Astrocyte (in vitro differentiated cells and primary cell): Measurements from ENCODE around the gene ANKFY1. TPM values are rescaled to one million over a fixed set of nuclear protein-coding genes. Genes with fewer than 3 reads are reported as not detected.

Experiments used
- DNase-seq: peaks from one replicate; pipeline ENCODE4 v3.0.0-alpha.2; 2010; ENCODE audit warnings: low read depth
- FAIRE-seq: peaks from 2 replicates; lab custom pipeline; 2011; peaks lifted over from hg19 to GRCh38; lab: Jason Lieb, UNC
- H2AFZ ChIP-seq: 2 replicates; pipeline ENCODE4 v1.6.0; 2012; ENCODE audit warnings: low read depth, low read length, inconsistent platforms
- H3K27ac ChIP-seq: 2 replicates; pipeline ENCODE4 v1.5.1; 2011; ENCODE audit warnings: low read depth, low read length, inconsistent platforms
- H3K27me3 ChIP-seq: 2 replicates; pipeline ENCODE4 v1.6.0; 2011; ENCODE audit warnings: low read length, inconsistent platforms; ENCODE audit not compliant: insufficient read depth
- H3K36me3 ChIP-seq: 2 replicates; pipeline ENCODE4 v1.5.1; 2011; ENCODE audit warnings: low read length, inconsistent platforms; ENCODE audit not compliant: insufficient read depth
- H3K4me1 ChIP-seq: 2 replicates; pipeline ENCODE4 v1.5.1; 2011; ENCODE audit warnings: low read length, inconsistent platforms; ENCODE audit not compliant: insufficient read depth
- H3K4me2 ChIP-seq: 2 replicates; pipeline ENCODE4 v1.6.0; 2012; ENCODE audit warnings: low read length, inconsistent platforms
- H3K4me3 ChIP-seq: 2 replicates; pipeline ENCODE4 v1.5.1; 2011; ENCODE audit warnings: low read depth, mild to moderate bottlenecking, low read length, inconsistent platforms; ENCODE audit not compliant: insufficient read depth
- H3K79me2 ChIP-seq: 2 replicates; pipeline ENCODE4 v1.6.0; 2012; ENCODE audit warnings: mild to moderate bottlenecking, low read length, inconsistent platforms; ENCODE audit not compliant: insufficient read depth
- H3K9ac ChIP-seq: 2 replicates; pipeline ENCODE4 v1.6.0; 2012; ENCODE audit warnings: mild to moderate bottlenecking, low read length, inconsistent platforms
- H3K9me3 ChIP-seq: 2 replicates; pipeline ENCODE4 v1.5.1; 2012; ENCODE audit warnings: low read depth, mild to moderate bottlenecking, low read length, inconsistent platforms; ENCODE audit not compliant: insufficient read depth
- H4K20me1 ChIP-seq: 2 replicates; pipeline ENCODE4 v1.6.0; 2012; ENCODE audit warnings: low read length, inconsistent platforms; ENCODE audit not compliant: insufficient read depth
- H3K27ac Mint-ChIP-seq: one replicate; pipeline ENCODE4 v1.8.0; 2021; ENCODE audit warnings: mild to moderate bottlenecking, mixed read lengths; ENCODE audit not compliant: unreplicated experiment
- H3K27me3 Mint-ChIP-seq: one replicate; pipeline ENCODE4 v1.8.0; 2021; ENCODE audit warnings: low read depth, mixed read lengths; ENCODE audit not compliant: unreplicated experiment
- H3K36me3 Mint-ChIP-seq: one replicate; pipeline ENCODE4 v1.8.0; 2021; ENCODE audit warnings: low read depth, mixed read lengths; ENCODE audit not compliant: unreplicated experiment
- H3K4me1 Mint-ChIP-seq: one replicate; pipeline ENCODE4 v1.8.0; 2021; ENCODE audit warnings: low read depth, mixed read lengths; ENCODE audit not compliant: unreplicated experiment
- H3K4me3 Mint-ChIP-seq: one replicate; pipeline ENCODE4 v1.8.0; 2021; ENCODE audit warnings: mild to moderate bottlenecking, moderate library complexity, mixed read lengths; ENCODE audit not compliant: unreplicated experiment
- H3K9me3 Mint-ChIP-seq: one replicate; pipeline ENCODE4 v1.8.0; 2021; ENCODE audit warnings: mild to moderate bottlenecking, mixed read lengths; ENCODE audit not compliant: unreplicated experiment
- EZH2 ChIP-seq: IDR thresholded peaks from 2 replicates; pipeline ENCODE4 v1.6.1; 2012; ENCODE audit warnings: mild to moderate bottlenecking, low read length, inconsistent platforms; ENCODE audit not compliant: insufficient read depth
- total RNA-seq: library from RNA; stranded (reverse); gene quantifications from 2 replicates; pipeline ENCODE4 v1.2.1, GENCODE V29; 2021
- TF ChIP-seq, protein P1 (sequence below): IDR thresholded peaks from 2 replicates; pipeline ENCODE4 v1.5.1; 2011; ENCODE audit warnings: low read depth, mild to moderate bottlenecking, inconsistent platforms, low read length, moderate library complexity; ENCODE audit not compliant: insufficient read depth

The ANKFY1 gene
- total RNA-seq, 1 donor from 2014 or later = 52.0 TPM

DNA sequence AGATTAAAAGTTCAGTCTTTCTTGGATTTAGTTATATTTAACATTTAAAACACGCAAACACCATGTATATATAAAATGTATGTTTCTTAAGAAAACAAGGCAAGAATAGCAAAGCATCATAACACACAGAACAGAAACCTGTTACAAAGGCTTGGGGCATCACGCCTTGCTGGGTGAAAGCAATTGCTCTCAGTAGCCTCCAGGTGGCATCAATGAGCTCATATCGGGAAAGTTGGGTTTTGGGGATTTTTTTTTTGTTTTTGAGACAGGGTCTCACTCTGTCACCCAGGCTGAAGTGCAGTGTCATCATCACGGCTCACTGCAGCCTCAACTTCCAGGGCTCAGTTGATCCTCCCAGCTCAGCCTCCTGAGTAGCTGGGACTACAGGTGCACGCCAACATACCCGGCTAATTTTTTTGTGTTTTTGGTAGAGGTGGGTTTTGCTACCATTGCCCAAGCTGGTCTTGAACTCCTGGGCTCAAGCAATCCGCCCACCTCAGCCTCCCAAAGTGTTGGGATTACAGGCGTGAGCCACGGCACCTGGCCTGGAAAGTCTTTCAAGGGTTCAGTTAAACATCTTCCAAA lies 63.9 kb downstream of the ANKFY1 start:
- no peak for FAIRE-seq

DNA sequence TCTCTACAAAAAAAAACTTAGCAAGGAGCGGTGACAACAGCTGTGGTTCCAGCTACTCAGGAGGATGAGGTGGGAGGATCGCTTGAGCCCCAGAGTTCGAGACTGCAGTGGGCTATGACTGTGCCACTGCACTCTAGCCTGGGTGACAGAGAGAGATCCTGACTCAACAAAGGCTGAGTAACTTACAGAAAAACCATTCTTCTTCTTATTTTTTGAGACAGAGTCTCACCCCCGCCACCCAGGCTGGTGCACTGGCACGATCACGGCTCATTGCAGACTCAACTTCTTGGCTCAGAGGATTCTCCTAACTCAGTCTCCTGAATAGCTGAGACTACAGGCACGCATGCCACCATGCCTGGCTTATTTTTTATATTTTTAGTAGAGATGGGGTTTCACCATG lies 64.8 kb downstream of the ANKFY1 start:
- H3K9ac ChIP-seq = no peak overlapping the region
- H3K27me3 ChIP-seq = no peaks in the 10 kb centered on the region
- peaks cover 8% of the 10 kb centered on the region for H3K36me3 ChIP-seq
- peaks cover 43% of the 10 kb centered on the region for H4K20me1 ChIP-seq
- H3K36me3 Mint-ChIP-seq = peaks cover 19% of the 10 kb centered on the region
- DNase-seq (no peak), FAIRE-seq (no peak)
- no peak overlapping the region for H3K27ac ChIP-seq
- no peak overlapping the region for H2AFZ ChIP-seq
- H3K27me3 Mint-ChIP-seq = no peaks in the 10 kb centered on the region
- H3K4me1 ChIP-seq = peaks cover 23% of the 10 kb centered on the region
- no peak overlapping the region for H3K27ac Mint-ChIP-seq
- no peaks in the 10 kb centered on the region for H3K79me2 ChIP-seq
- H3K9me3 ChIP-seq = no peaks in the 10 kb centered on the region
- TF ChIP-seq, protein P1, sequence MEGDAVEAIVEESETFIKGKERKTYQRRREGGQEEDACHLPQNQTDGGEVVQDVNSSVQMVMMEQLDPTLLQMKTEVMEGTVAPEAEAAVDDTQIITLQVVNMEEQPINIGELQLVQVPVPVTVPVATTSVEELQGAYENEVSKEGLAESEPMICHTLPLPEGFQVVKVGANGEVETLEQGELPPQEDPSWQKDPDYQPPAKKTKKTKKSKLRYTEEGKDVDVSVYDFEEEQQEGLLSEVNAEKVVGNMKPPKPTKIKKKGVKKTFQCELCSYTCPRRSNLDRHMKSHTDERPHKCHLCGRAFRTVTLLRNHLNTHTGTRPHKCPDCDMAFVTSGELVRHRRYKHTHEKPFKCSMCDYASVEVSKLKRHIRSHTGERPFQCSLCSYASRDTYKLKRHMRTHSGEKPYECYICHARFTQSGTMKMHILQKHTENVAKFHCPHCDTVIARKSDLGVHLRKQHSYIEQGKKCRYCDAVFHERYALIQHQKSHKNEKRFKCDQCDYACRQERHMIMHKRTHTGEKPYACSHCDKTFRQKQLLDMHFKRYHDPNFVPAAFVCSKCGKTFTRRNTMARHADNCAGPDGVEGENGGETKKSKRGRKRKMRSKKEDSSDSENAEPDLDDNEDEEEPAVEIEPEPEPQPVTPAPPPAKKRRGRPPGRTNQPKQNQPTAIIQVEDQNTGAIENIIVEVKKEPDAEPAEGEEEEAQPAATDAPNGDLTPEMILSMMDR = no peak
- TF ChIP-seq EZH2 = no peak
- no peak overlapping the region for H3K4me3 ChIP-seq
- H3K4me3 Mint-ChIP-seq = no peak overlapping the region
- no peak overlapping the region for H3K4me2 ChIP-seq
- peaks cover 19% of the 10 kb centered on the region for H3K4me1 Mint-ChIP-seq
- no peaks in the 10 kb centered on the region for H3K9me3 Mint-ChIP-seq

More for the DNA sequence above, 63.9 kb downstream of the ANKFY1 start:
- H4K20me1 ChIP-seq = peaks cover 50% of the 10 kb centered on the region
- Mint-ChIP-seq H3K4me1 (peaks cover 17% of the 10 kb centered on the region), H3K36me3 (peaks cover 24% of the 10 kb centered on the region), H3K27me3 (no peaks in the 10 kb centered on the region), H3K27ac (no peak overlapping the region), H3K4me3 (no peak overlapping the region), H3K9me3 (no peaks in the 10 kb centered on the region)
- no peak overlapping the region for H3K9ac ChIP-seq
- no peak overlapping the region for H3K27ac ChIP-seq
- H3K9me3 ChIP-seq = no peaks in the 10 kb centered on the region
- peaks cover 28% of the 10 kb centered on the region for H3K4me1 ChIP-seq
- no peaks in the 10 kb centered on the region for H3K27me3 ChIP-seq
- no peak overlapping the region for H3K4me3 ChIP-seq
- DNase-seq = no peak
- H3K36me3 ChIP-seq = peaks cover 8% of the 10 kb centered on the region
- no peak overlapping the region for H3K4me2 ChIP-seq
- no peak overlapping the region for H2AFZ ChIP-seq
- no peaks in the 10 kb centered on the region for H3K79me2 ChIP-seq
- TF ChIP-seq EZH2 = no peak
- TF ChIP-seq, protein P1 = peak; percentile 82

DNA sequence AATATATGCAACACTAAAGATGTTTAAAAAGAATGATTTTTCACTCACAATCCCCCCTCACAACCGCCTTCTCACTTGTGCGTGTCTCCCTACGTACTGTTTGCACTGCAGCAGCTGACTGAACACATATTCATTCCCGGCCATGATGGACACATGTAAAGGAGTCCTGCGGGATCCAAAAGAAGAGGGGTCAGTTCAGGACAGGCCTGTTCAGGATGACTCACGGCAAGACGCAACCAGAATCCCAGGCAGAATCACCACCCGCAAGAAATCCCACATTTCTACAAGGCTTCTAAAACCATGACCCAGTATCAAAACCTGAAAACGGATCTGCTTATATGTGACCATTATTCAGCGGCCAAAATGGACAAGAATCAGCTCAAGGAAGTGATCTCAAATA lies 68.5 kb downstream of the ANKFY1 start:
- Mint-ChIP-seq H3K27me3 (no peaks in the 10 kb centered on the region), H3K4me3 (no peak overlapping the region), H3K9me3 (no peaks in the 10 kb centered on the region), H3K4me1 (peaks cover 15% of the 10 kb centered on the region), H3K27ac (peak overlapping the region; percentile 43), H3K36me3 (peaks cover 12% of the 10 kb centered on the region)
- H3K4me1 ChIP-seq = peaks cover 20% of the 10 kb centered on the region
- H3K27me3 ChIP-seq = no peaks in the 10 kb centered on the region
- H3K79me2 ChIP-seq = no peaks in the 10 kb centered on the region
- no peak overlapping the region for H2AFZ ChIP-seq
- H4K20me1 ChIP-seq = peaks cover 24% of the 10 kb centered on the region
- H3K36me3 ChIP-seq = peaks cover 11% of the 10 kb centered on the region
- H3K4me2 ChIP-seq = peak overlapping the region; percentile 83
- H3K27ac ChIP-seq = peak overlapping the region; percentile 92
- H3K9me3 ChIP-seq = no peaks in the 10 kb centered on the region
- no peak for FAIRE-seq
- peak overlapping the region; percentile 40 for H3K4me3 ChIP-seq
- peak overlapping the region; percentile 83 for H3K9ac ChIP-seq
- TF ChIP-seq EZH2 = no peak
- TF ChIP-seq, protein P1 = no peak
- peak; percentile 92 for DNase-seq
